Measurements from ENCODE around the gene COX17. TPM values are rescaled to one million over a fixed set of nuclear protein-coding genes. Genes with fewer than 3 reads are reported as not detected.

Gene COX17
- total RNA-seq = 10 to 100 TPM; 20.5 to 33.1 (median 30.6) TPM
- total RNA-seq (2013) = 36.3 TPM
- 12.4 to 65.7 (median 16.6) reads per million in 29 experiments for total RNA-seq

GRCh38 chr3:119676771-119677640 is at the start of gene COX17:
Gene COX17, minus strand, starts transcription at chr3:119677406. Its CDS starts 96 bp downstream, at chr3:119677310.
- Histone ChIP-seq H3K27ac (ENCODE audit: low read length) (peak within 1 kb of the TSS; percentile 96), H3K4me3 (ENCODE audit: control insufficient read depth in 1 of 2, extremely low read depth in 1 of 2, low read length in 1 of 2) (peak within 1 kb of the TSS; percentile 72 to 84), H3K9me3 (no peaks in the 10 kb centered on the region), H3K27me3 (replicated peaks in 1 of 2; ENCODE audit: control insufficient read depth in 2 of 2, extremely low read depth in 1 of 2, insufficient read depth in 2 of 2, low read length in 1 of 2) (no peaks in the 10 kb centered on the region), H3K4me1 (ENCODE audit: control insufficient read depth in 1 of 2, extremely low read depth in 1 of 2, insufficient read depth in 2 of 2, low read length in 2 of 2) (peaks cover 9 to 15% of the 10 kb centered on the region in 2 experiments), H3K36me3 (ENCODE audit: control insufficient read depth in 2 of 2, extremely low read depth in 1 of 2, insufficient read depth in 1 of 2, low read length in 1 of 2) (peaks cover 7 to 31% of the 10 kb centered on the region in 2 donors)
- DNase-seq (peak; percentile 86 to 99 (median 96)), ATAC-seq (replicated peaks in 1 of 4) (peak; percentile 90 to 91 (median 90))
- H3K36me3 Mint-ChIP-seq = peaks cover 20% of the 10 kb centered on the region
- peak within 1 kb of the TSS; percentile 81 to 87 (median 84) for H3K4me3 Mint-ChIP-seq
- under 1% methylated on average over 35 of the region's 54 CpGs for WGBS (ENCODE audit: insufficient coverage)
- peaks cover 39 to 41% (median 39%) of the 10 kb centered on the region in 3 donors for H3K4me1 Mint-ChIP-seq
- no peaks in the 10 kb centered on the region for H3K9me3 Mint-ChIP-seq
- no peaks in the 10 kb centered on the region for H3K27me3 Mint-ChIP-seq
- ChIA-PET POLR2A (interaction anchor here (0.6 to 1.4 kb wide), 4 partner anchors 178 to 1066 kb away, joined by 4 to 5 read pairs (median 4); partner anchors contain the start of genes GTF2E1 (in 1 of the 2) and RABL3 (in 1 of the 2)), CTCF (interaction anchor here in 1 of 2 donors (0.6 to 1.2 kb wide), 4 partner anchors 13 to 919 kb away, joined by 3 read pairs; partner anchors contain the start of gene NDUFB4)
- H3K27ac Mint-ChIP-seq = peak within 1 kb of the TSS; percentile 94 to 97

GRCh38 chr3:119726909-119727308 is 49.7 kb upstream of the COX17 start:
- Mint-ChIP-seq H3K36me3 (no peaks in the 10 kb centered on the region), H3K27me3 (peaks cover 3 to 4% of the 10 kb centered on the region in 2 donors), H3K9me3 (no peaks in the 10 kb centered on the region), H3K27ac (no peak overlapping the region), H3K4me3 (no peak overlapping the region), H3K4me1 (no peaks in the 10 kb centered on the region)
- ChIA-PET CTCF (no interaction called here), POLR2A (no interaction called here)
- Histone ChIP-seq H3K27ac (ENCODE audit: low read length) (no peak overlapping the region), H3K9me3 (no peaks in the 10 kb centered on the region), H3K36me3 (ENCODE audit: control insufficient read depth in 2 of 2, extremely low read depth in 1 of 2, insufficient read depth in 1 of 2, low read length in 1 of 2) (no peaks in the 10 kb centered on the region), H3K27me3 (replicated peaks in 1 of 2; ENCODE audit: control insufficient read depth in 2 of 2, extremely low read depth in 1 of 2, insufficient read depth in 2 of 2, low read length in 1 of 2) (no peaks in the 10 kb centered on the region), H3K4me3 (ENCODE audit: control insufficient read depth in 1 of 2, extremely low read depth in 1 of 2, low read length in 1 of 2) (no peak overlapping the region), H3K4me1 (ENCODE audit: control insufficient read depth in 1 of 2, extremely low read depth in 1 of 2, insufficient read depth in 2 of 2, low read length in 2 of 2) (no peaks in the 10 kb centered on the region)
- no peak for ATAC-seq (replicated peaks in 1 of 4)
- WGBS (ENCODE audit: insufficient coverage) = no CpG with 5 or more reads among the region's 2 CpGs
- no peak for DNase-seq

GRCh38 chr3:119723022-119723421 is 45.8 kb upstream of the COX17 start:
- H3K27ac Mint-ChIP-seq = no peak overlapping the region
- no peak overlapping the region for H3K4me3 Mint-ChIP-seq
- H3K9me3 ChIP-seq = no peaks in the 10 kb centered on the region
- no peaks in the 10 kb centered on the region for H3K4me1 ChIP-seq (ENCODE audit: control insufficient read depth in 1 of 2, extremely low read depth in 1 of 2, insufficient read depth in 2 of 2, low read length in 2 of 2)
- ChIA-PET POLR2A (no interaction called here), CTCF (no interaction called here)
- H3K9me3 Mint-ChIP-seq = no peaks in the 10 kb centered on the region
- no peaks in the 10 kb centered on the region for H3K36me3 ChIP-seq (ENCODE audit: control insufficient read depth in 2 of 2, extremely low read depth in 1 of 2, insufficient read depth in 1 of 2, low read length in 1 of 2)
- no peak for DNase-seq
- no peak for ATAC-seq (replicated peaks in 1 of 4)
- peaks cover 0 to 2% of the 10 kb centered on the region in 2 donors for H3K27me3 Mint-ChIP-seq
- no peaks in the 10 kb centered on the region for H3K4me1 Mint-ChIP-seq
- H3K27me3 ChIP-seq (replicated peaks in 1 of 2; ENCODE audit: control insufficient read depth in 2 of 2, extremely low read depth in 1 of 2, insufficient read depth in 2 of 2, low read length in 1 of 2) = no peaks in the 10 kb centered on the region
- no CpG with 5 or more reads among the region's 2 CpGs for WGBS (ENCODE audit: insufficient coverage)
- no peak overlapping the region for H3K4me3 ChIP-seq (ENCODE audit: control insufficient read depth in 1 of 2, extremely low read depth in 1 of 2, low read length in 1 of 2)
- no peaks in the 10 kb centered on the region for H3K36me3 Mint-ChIP-seq
- no peak overlapping the region for H3K27ac ChIP-seq (ENCODE audit: low read length)

- WGBS (ENCODE audit: insufficient coverage) = 93% methylated on average over 3 of the region's 5 CpGs
- no peak overlapping the region for H3K4me3 ChIP-seq (ENCODE audit: control insufficient read depth in 1 of 2, extremely low read depth in 1 of 2, low read length in 1 of 2)
- peaks cover 0 to 3% of the 10 kb centered on the region in 2 donors for H3K27me3 Mint-ChIP-seq
- H3K4me3 Mint-ChIP-seq = no peak overlapping the region
- no peaks in the 10 kb centered on the region for H3K4me1 Mint-ChIP-seq
- no peaks in the 10 kb centered on the region for H3K9me3 Mint-ChIP-seq
- ChIA-PET POLR2A (no interaction called here), CTCF (no interaction called here)
- no peak overlapping the region for H3K27ac ChIP-seq (ENCODE audit: low read length)
- no peaks in the 10 kb centered on the region for H3K4me1 ChIP-seq (ENCODE audit: control insufficient read depth in 1 of 2, extremely low read depth in 1 of 2, insufficient read depth in 2 of 2, low read length in 2 of 2)
- no peaks in the 10 kb centered on the region for H3K9me3 ChIP-seq
- peaks cover 0 to 4% of the 10 kb centered on the region in 2 experiments for H3K27me3 ChIP-seq (replicated peaks in 1 of 2; ENCODE audit: control insufficient read depth in 2 of 2, extremely low read depth in 1 of 2, insufficient read depth in 2 of 2, low read length in 1 of 2)
- no peak for ATAC-seq (replicated peaks in 1 of 4)
- no peak overlapping the region for H3K27ac Mint-ChIP-seq
- H3K36me3 ChIP-seq (ENCODE audit: control insufficient read depth in 2 of 2, extremely low read depth in 1 of 2, insufficient read depth in 1 of 2, low read length in 1 of 2) = no peaks in the 10 kb centered on the region
- DNase-seq = no peak
- no peaks in the 10 kb centered on the region for H3K36me3 Mint-ChIP-seq
Measured at GRCh38 chr3:119717520-119717919, 40.3 kb upstream of the COX17 start.

- no peak overlapping the region for H3K4me3 Mint-ChIP-seq
- CTCF ChIA-PET = no interaction called here
Measured at GRCh38 chr3:119716998-119717397, 39.8 kb upstream of the COX17 start.

GRCh38 chr3:119715105-119715504 is 37.9 kb upstream of the COX17 start:
- Histone ChIP-seq H3K4me1 (ENCODE audit: control insufficient read depth in 1 of 2, extremely low read depth in 1 of 2, insufficient read depth in 2 of 2, low read length in 2 of 2) (no peaks in the 10 kb centered on the region), H3K36me3 (ENCODE audit: control insufficient read depth in 2 of 2, extremely low read depth in 1 of 2, insufficient read depth in 1 of 2, low read length in 1 of 2) (no peaks in the 10 kb centered on the region), H3K27me3 (replicated peaks in 1 of 2; ENCODE audit: control insufficient read depth in 2 of 2, extremely low read depth in 1 of 2, insufficient read depth in 2 of 2, low read length in 1 of 2) (peaks cover 0 to 4% of the 10 kb centered on the region in 2 experiments), H3K4me3 (ENCODE audit: control insufficient read depth in 1 of 2, extremely low read depth in 1 of 2, low read length in 1 of 2) (no peak overlapping the region), H3K9me3 (no peaks in the 10 kb centered on the region), H3K27ac (ENCODE audit: low read length) (no peak overlapping the region)
- Mint-ChIP-seq H3K4me3 (no peak overlapping the region), H3K36me3 (no peaks in the 10 kb centered on the region), H3K27ac (no peak overlapping the region), H3K4me1 (no peaks in the 10 kb centered on the region), H3K27me3 (peaks cover 0 to 1% of the 10 kb centered on the region in 2 donors), H3K9me3 (no peaks in the 10 kb centered on the region)
- WGBS (ENCODE audit: insufficient coverage) = no CpG with 5 or more reads among the region's 2 CpGs
- DNase-seq (no peak), ATAC-seq (replicated peaks in 1 of 4) (no peak)
- ChIA-PET POLR2A (no interaction called here), CTCF (no interaction called here)

More at GRCh38 chr3:119716998-119717397, 39.8 kb upstream of the COX17 start:
- Histone ChIP-seq H3K9me3 (no peaks in the 10 kb centered on the region), H3K36me3 (ENCODE audit: control insufficient read depth in 2 of 2, extremely low read depth in 1 of 2, insufficient read depth in 1 of 2, low read length in 1 of 2) (no peaks in the 10 kb centered on the region), H3K4me3 (ENCODE audit: control insufficient read depth in 1 of 2, extremely low read depth in 1 of 2, low read length in 1 of 2) (no peak overlapping the region), H3K4me1 (ENCODE audit: control insufficient read depth in 1 of 2, extremely low read depth in 1 of 2, insufficient read depth in 2 of 2, low read length in 2 of 2) (no peaks in the 10 kb centered on the region), H3K27me3 (replicated peaks in 1 of 2; ENCODE audit: control insufficient read depth in 2 of 2, extremely low read depth in 1 of 2, insufficient read depth in 2 of 2, low read length in 1 of 2) (peaks cover 0 to 4% of the 10 kb centered on the region in 2 experiments), H3K27ac (ENCODE audit: low read length) (no peak overlapping the region)
- H3K9me3 Mint-ChIP-seq = no peaks in the 10 kb centered on the region
- H3K27ac Mint-ChIP-seq = no peak overlapping the region
- H3K36me3 Mint-ChIP-seq = no peaks in the 10 kb centered on the region
- ATAC-seq (replicated peaks in 1 of 4) (no peak), DNase-seq (no peak)
- H3K4me1 Mint-ChIP-seq = no peaks in the 10 kb centered on the region
- H3K27me3 Mint-ChIP-seq = peaks cover 0 to 3% of the 10 kb centered on the region in 2 donors
- 100% methylated on average over 2 of the region's 3 CpGs for WGBS (ENCODE audit: insufficient coverage)
- POLR2A ChIA-PET = no interaction called here

Measured in T-cell (primary cell).